Epithelial cell of prostate (primary cell): Measurements from ENCODE around the gene ARMC9.
"Not testable (repeated sequence)": the region's sequence is repeated elsewhere in the genome, so short reads cannot be mapped to it uniquely, and the experiment has no call there.

Source experiments
- DNase-seq: peaks from one replicate; pipeline ENCODE4 v3.0.0-alpha.2; 2011; ENCODE audit warnings: low read depth, low spot score
- H3K27ac ChIP-seq: fragments of 450-650 bp; 2 replicates; pipeline ENCODE4 v1.5.1; 2017; ENCODE audit warnings: mild to moderate bottlenecking

The ARMC9 gene

GRCh38 chr2:231332872-231333500, 134.6 kb downstream of the ARMC9 start:
- no peak overlapping the region for H3K27ac ChIP-seq
- DNase-seq: no peak

GRCh38 chr2:231334179-231334930, 135.9 kb downstream of the ARMC9 start:
- DNase-seq: no peak
- no peak overlapping the region for H3K27ac ChIP-seq

GRCh38 chr2:231334981-231335380, 136.6 kb downstream of the ARMC9 start:
- DNase-seq: no peak
- H3K27ac ChIP-seq: no peak overlapping the region

GRCh38 chr2:231335591-231335990, 137.2 kb downstream of the ARMC9 start:
- no peak overlapping the region for H3K27ac ChIP-seq
- DNase-seq: no peak

GRCh38 chr2:231336236-231336635, 137.8 kb downstream of the ARMC9 start:
- no peak overlapping the region for H3K27ac ChIP-seq
- no peak for DNase-seq

DNA sequence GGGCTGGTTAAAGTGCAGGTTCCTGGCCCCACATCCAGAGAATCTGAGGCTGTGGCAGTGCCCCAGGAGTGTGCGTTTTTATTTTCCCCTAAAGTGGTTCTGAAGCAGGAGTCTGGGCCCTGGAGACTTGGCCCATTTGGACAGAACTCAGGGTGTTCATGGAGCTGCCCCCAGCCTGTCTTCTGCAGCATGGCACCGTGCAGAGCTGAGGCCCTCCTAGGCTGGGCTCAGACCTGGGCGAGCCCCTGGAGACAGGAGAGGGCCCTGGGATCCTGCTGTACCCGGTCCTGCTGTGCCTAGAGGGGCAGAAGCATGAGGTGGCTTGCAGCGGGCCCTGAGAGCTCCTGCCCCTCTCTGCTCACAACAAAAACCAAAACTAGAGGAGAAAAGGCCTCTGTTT, 138.3 kb downstream of the ARMC9 start:
- no peak overlapping the region for H3K27ac ChIP-seq
- no peak for DNase-seq

DNA sequence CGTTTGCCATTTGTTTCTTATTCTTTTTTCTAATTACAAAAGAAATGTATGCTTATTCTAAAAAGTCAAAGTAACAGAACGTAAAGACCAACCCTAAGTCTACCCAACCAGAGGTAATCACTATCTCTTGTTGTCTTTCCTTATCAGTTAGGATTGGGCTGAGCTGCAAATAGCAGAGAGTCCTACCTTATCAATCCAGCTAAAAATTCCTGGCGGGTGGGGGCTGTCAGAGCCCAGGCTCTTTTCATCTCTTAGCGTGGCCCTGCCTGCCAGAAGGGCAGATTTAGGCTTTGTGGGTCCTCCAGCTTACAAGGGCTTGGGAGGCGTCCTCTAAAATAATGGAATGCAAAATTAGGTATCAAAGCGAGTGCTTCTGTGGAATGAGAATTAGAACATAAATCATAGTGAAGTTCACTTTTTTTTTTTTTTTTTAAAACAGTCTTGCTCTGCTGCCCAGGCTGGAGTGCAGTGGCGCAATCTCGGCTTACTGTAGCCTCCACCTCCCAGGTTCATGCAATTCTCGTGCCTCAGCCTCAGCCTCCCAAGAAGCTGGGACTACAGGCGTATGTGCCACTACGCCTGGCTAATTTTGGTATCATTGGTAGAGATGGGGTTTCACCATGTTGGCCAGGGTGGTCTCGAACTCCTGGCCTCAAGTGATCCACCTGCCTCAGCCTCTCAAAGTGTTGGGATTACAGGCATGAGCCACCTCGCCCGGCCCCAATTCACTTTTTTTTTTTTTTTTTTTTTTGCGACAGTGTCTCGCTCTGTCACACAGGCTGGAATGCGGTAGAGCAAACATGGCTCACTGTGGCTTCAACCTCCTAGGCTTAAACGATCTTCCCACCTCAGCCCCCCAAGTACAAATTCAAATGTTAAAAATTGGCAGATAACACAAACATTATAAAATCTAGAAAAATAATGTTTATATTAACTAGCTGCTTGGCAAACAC, 139.7 kb downstream of the ARMC9 start:
- DNase-seq: no peak

DNA sequence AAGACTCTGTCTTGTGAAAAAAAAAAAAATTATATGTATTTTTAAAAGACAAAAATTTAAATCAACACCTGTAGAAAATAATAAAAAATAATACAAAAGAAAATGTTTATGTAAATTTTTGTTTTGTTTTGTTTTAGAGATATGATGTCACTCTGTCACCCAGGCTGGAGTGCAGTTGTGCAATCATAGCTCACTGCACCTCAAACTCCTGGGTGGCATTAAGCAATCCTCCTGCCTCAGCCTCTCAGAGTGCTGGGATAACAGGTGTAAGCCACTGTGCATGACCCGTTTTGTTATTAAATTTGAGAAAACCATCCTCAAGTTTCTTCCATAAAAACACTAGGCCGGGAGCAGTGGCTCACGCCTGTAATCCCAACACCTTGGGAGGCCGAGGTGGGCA, 140.9 kb downstream of the ARMC9 start:
- no peak overlapping the region for H3K27ac ChIP-seq
- DNase-seq: no peak

More for the DNA sequence above, 139.7 kb downstream of the ARMC9 start:
- H3K27ac ChIP-seq: no peak overlapping the region

DNA sequence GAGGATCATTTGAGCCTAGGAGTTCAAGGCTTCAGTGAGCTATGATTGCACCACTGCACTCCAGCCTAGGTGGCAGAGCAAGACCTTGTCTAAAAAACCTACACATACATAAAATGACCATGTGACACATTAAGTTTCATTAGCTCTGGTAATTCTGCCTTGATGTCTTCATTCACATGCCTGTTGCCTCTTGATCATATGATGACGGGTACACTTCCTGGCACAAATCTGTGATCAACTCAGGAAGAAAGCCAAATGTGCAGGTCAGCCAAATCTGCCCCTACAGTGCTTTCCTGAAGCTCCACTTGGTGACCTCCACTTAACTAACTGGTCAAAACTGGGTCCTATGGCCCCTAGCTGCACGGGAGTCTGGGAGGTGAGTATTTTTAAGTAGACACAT, 142.7 kb downstream of the ARMC9 start:
- DNase-seq: no peak
- H3K27ac ChIP-seq: no peak overlapping the region

DNA sequence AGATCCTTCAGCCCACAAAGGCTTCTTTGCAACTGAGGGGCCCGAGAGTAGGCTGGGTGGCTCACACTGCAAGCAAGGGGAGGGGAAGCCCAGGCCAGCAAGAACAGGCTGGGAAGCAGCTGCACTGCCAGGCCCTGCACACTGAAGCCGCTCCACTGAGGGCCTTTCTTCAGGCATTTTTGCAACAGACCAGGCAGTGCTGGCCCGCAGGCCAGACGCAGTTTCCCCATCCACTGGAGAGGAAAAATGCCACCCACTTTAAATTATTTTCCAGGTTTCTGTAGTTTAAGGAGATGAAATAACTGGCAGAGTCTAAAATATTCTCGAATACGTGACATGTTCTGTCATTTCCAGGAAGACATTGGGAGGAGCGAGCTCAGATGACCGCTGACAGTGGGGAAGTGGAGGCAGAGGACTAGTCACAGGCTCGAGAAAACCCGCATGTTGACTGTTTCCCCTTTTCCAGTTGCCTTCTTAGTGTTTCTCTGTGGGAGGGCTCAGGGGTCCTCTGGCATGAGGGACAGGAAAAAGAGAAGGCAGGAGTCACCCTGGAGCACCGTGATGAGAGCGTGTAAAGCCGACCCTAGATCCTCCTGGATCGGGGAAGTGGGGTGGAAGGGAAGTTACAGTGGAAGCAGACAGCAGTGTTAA, 143.8 kb downstream of the ARMC9 start:
- DNase-seq: no peak
- no peak overlapping the region for H3K27ac ChIP-seq

DNA sequence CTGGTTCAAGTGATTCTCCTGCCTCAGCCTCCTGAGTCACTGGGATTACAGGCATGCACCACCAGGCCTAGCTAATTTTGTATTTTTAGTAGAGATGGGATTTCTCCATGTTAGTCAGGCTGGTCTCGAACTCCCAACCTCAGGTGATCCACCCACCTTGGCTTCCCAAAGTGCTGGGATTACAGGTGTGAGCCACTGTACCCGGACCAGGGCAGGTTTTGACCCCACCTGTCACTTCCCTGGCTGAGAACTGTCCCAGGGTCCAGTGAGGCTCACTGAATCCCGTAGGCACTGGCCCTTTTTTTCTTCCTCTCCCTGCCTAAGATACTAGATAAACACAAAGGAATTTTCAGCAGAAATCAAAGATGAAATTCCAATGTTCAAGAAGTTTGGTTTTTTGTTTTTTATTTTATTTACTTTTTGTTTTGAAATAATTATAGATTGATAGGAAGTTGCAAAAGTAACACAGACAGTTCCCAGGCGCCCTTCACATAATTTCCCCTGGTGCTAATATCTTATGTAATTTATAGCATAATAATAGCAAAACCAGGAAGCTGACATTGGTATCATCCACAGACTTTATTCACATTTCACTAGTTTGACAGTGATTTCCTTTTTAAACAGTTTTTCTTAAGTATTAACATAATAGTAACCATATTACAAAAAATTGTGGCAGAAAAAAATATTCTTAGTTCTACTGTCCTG, 144.7 kb downstream of the ARMC9 start:
- H3K27ac ChIP-seq: no peak overlapping the region
- no peak for DNase-seq

DNA sequence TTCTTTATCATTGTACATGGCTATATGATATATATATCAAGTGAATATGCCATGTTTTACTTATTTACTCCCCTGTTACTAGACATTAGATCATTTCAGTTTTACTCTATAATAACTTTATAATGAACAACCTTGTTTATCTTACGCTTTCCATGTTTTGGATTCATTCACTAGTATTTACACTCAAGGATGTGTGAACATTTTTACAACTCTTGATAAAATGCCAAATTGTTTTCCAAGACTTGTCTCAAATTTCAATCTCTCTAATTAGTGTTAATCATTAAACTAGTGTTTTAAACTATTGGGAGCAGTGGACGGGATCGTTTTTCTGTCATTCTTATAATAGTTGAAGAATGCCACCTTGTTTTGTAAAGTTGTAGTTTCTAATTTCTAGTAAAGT, 145.6 kb downstream of the ARMC9 start:
- no peak for DNase-seq

GRCh38 chr2:231344851-231345250, 146.4 kb downstream of the ARMC9 start:
- DNase-seq: no peak

More for the DNA sequence above, 145.6 kb downstream of the ARMC9 start:
- no peak overlapping the region for H3K27ac ChIP-seq

DNA sequence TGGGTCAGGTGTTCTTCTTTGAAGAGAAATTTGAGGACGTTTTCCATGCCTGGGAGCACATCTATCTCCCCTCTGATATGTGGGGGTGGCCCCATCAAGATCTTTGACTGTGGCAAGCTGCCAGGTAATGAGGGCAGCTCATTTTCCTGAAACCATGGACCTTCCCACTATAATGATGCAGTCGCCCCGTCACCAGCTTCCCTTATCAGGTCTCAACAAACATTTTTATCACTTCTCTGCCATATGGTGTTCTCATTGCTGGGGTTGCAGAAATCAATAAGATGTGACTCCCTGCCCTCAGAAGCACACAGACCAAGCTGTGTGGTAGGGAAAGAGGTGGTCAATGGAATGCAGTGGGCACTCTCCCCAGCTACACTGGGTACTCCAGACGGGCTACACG, 148.7 kb downstream of the ARMC9 start:
- no peak for DNase-seq

More at GRCh38 chr2:231344851-231345250, 146.4 kb downstream of the ARMC9 start:
- no peak overlapping the region for H3K27ac ChIP-seq

GRCh38 chr2:231347638-231348037, 149.2 kb downstream of the ARMC9 start:
- DNase-seq: no peak
- H3K27ac ChIP-seq: no peak overlapping the region

More for the DNA sequence above, 148.7 kb downstream of the ARMC9 start:
- H3K27ac ChIP-seq: no peak overlapping the region

- no peak for DNase-seq
- peak overlapping the region; percentile 18 for H3K27ac ChIP-seq
Measured at GRCh38 chr2:231348173-231348572, 149.7 kb downstream of the ARMC9 start.

DNA sequence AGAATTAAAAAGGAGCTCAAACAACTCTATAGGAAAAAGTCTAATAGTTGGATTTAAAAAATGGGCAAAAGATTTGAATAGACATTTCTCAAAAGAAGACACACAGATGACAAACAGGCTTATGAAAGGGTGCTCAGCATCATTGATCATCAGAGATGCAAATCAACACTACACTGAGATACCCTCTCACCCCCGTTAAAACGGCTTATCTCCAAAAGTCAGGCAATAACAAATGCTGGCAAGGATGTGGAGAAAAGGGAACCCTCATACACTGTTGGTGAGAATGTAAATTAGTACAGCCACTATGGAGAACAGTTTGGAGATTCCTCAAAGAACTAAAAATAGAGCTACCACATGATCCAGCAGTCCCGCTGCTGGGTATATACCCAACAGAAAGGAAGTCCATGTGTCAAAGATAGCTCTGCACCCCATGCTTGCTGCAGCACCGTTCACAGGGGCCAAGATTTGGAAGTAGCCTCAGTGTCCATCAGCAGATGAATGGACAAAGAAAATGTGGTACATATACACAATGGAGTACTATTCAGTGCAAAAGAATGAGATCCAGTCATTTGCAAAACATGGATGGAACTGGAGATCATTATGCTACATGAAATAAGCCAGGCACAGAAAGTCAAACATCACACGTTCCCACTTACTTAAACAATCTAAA, 150.4 kb downstream of the ARMC9 start:
- no peak for DNase-seq

GRCh38 chr2:231349374-231349735, 150.9 kb downstream of the ARMC9 start:
- not testable (repeated sequence) for H3K27ac ChIP-seq, DNase-seq

More for the DNA sequence above, 150.4 kb downstream of the ARMC9 start:
- H3K27ac ChIP-seq: peak overlapping the region; percentile 18

DNA sequence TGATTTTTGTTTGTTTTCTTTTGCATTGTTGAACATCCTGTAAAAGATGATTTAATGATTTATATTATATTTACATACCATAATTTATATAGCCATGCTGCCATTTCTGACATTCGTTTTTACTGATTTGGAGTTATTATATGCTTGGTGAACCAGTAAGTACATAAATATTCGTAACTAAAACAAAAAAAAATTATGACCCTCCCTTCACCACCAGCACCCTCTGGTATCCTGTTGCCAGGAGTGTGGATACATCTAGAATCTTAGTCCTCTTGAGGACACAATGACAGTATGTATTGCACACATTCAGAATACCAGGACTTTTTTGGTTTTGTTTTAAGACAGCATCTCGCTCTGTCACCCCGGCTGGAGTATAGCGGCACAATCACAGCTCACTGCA, 153.2 kb downstream of the ARMC9 start:
- DNase-seq: no peak
- no peak overlapping the region for H3K27ac ChIP-seq
